ACC112 (cell line): ENCODE data around the gene CD163L1.

Experiments
- H2AFZ ChIP-seq: fragments of 200-600 bp; sonication (generic); one replicate; pipeline ENCODE4 v1.6.0; 2017; ENCODE audit warnings: antibody characterized with exemption, low read length; ENCODE audit not compliant: unreplicated experiment
- H3K27ac ChIP-seq: fragments of 200-600 bp; sonication (generic); 2 replicates; pipeline ENCODE4 v1.5.1; 2014; ENCODE audit warnings: low read depth, mild to moderate bottlenecking, antibody characterized with exemption, low read length, moderate library complexity
- H3K27me3 ChIP-seq: fragments of 200-600 bp; sonication (generic); 2 replicates; pipeline ENCODE4 v1.6.1; 2014; ENCODE audit warnings: mild to moderate bottlenecking, antibody characterized with exemption, low read length, moderate library complexity, mixed read lengths; ENCODE audit not compliant: insufficient read depth
- H3K36me3 ChIP-seq: fragments of 200-600 bp; sonication (generic); 2 replicates; pipeline ENCODE4 v1.6.1; 2016; ENCODE audit warnings: mild to moderate bottlenecking, antibody characterized with exemption, low read length, moderate library complexity, mixed read lengths; ENCODE audit not compliant: insufficient read depth
- H3K4me1 ChIP-seq: fragments of 200-600 bp; sonication (generic); one replicate; pipeline ENCODE4 v1.6.1; 2016; ENCODE audit warnings: low read length, mixed read lengths; ENCODE audit not compliant: insufficient read depth, unreplicated experiment, control insufficient read depth
- H3K4me3 ChIP-seq: fragments of 200-600 bp; sonication (generic); 2 replicates; pipeline ENCODE4 v1.5.1; 2014; ENCODE audit warnings: mild to moderate bottlenecking, low read depth, low read length
- H3K79me2 ChIP-seq: fragments of 200-600 bp; sonication (generic); one replicate; pipeline ENCODE4 v1.6.0; 2016; ENCODE audit warnings: low read length; ENCODE audit not compliant: control insufficient read depth, unreplicated experiment, insufficient read depth

The CD163L1 gene

DNA sequence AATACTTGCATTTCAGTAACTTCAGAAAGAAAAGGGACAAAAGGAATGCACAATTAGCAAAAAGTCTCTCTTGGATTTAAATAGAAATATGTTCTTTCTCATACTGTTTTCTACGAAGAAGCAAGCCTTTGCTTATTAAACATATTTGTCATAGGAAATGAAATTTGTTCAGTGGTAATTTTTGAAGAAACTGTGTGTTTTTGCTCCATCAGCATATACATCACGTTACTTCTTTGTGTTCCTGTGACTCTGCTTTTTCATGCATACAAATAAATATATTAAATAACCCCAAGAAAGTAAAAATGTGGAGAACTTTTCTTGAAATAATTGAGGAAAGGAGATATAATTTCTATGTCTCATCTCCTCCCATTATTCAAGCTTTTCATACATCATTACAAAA lies 39.7 kb downstream of the CD163L1 start:
- Histone ChIP-seq H3K27ac (no peak overlapping the region), H3K79me2 (no peaks in the 10 kb centered on the region)

DNA sequence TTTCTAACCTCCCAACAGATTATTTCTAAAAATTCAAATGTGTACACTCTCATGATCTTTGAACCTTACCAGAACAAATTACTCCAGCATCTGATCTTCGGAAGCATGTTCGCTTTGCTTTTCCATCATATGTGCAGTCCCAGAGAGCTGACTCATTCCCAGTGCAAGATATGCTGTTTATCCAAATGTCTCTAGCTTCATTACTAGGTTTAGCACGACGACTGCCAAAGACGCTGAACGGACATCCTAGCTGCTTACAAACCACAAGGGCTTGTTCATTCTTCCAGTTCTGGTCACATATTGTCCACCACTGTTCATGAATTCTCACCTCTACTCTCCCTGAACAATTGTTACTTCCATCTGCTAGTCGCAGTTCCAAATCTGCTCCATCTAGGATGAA lies 40.5 kb downstream of the CD163L1 start:
- no peaks in the 10 kb centered on the region for H3K36me3 ChIP-seq

More for the DNA sequence above, 39.7 kb downstream of the CD163L1 start:
- no peak overlapping the region for H3K4me3 ChIP-seq
- no peaks in the 10 kb centered on the region for H3K36me3 ChIP-seq
- H2AFZ ChIP-seq: no peak overlapping the region
- H3K4me1 ChIP-seq: no peaks in the 10 kb centered on the region
- peaks cover 10% of the 10 kb centered on the region for H3K27me3 ChIP-seq

DNA sequence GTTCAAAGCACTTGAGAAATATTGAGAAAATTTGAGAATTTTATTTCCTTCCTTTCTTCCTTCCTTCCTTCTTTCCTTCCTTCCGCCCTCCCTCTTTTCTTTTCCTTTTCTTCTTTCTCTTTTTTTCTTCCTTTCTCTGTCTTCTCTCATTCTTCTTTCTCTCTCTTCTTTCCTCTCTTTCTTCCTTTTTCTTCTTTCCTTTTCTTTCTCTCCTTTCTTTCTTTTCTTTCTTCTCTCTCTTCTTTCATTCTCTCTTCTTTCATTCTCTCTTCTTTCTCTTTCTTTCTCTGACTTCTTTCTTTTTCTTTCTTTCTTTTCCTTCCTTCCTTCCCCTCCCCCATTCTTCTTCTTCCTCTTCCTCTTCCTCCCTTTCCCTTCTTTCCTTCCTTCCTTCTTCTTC lies 44.9 kb downstream of the CD163L1 start:
- Histone ChIP-seq H3K79me2 (no peaks in the 10 kb centered on the region), H3K4me3 (no peak overlapping the region), H2AFZ (no peak overlapping the region), H3K27ac (no peak overlapping the region), H3K4me1 (no peaks in the 10 kb centered on the region), H3K27me3 (no peaks in the 10 kb centered on the region; the same call in 1 of the 2 replicates), H3K36me3 (no peaks in the 10 kb centered on the region)

More for the DNA sequence above, 40.5 kb downstream of the CD163L1 start:
- Histone ChIP-seq H2AFZ (no peak overlapping the region), H3K79me2 (no peaks in the 10 kb centered on the region), H3K4me3 (no peak overlapping the region), H3K27ac (no peak overlapping the region), H3K4me1 (no peaks in the 10 kb centered on the region), H3K27me3 (peaks cover 10% of the 10 kb centered on the region)

DNA sequence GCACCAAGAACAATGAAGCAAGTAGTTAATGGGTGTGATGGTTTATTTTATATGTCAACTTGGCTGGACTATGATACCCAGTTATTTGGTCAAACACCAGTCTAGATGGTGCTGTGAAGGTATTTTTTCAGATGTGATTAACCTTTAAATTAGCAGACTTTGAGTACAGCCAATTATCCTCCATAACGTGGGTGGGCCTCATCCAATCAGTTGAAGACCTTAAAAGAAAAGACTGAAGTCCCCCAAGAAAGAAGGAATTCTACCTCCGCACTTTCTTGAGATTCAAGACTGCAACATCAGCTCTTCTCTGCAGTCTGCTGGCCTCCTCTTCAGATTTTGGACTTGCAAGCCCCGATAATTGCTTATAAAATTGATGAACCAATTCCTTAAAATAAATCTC lies 47.5 kb downstream of the CD163L1 start:
- no peaks in the 10 kb centered on the region for H3K79me2 ChIP-seq
- H3K27ac ChIP-seq: no peak overlapping the region
- no peak overlapping the region for H3K4me3 ChIP-seq
- H3K4me1 ChIP-seq: no peaks in the 10 kb centered on the region
- H3K27me3 ChIP-seq: no peaks in the 10 kb centered on the region; the same call in 1 of the 2 replicates
- no peak overlapping the region for H2AFZ ChIP-seq
- no peaks in the 10 kb centered on the region for H3K36me3 ChIP-seq

DNA sequence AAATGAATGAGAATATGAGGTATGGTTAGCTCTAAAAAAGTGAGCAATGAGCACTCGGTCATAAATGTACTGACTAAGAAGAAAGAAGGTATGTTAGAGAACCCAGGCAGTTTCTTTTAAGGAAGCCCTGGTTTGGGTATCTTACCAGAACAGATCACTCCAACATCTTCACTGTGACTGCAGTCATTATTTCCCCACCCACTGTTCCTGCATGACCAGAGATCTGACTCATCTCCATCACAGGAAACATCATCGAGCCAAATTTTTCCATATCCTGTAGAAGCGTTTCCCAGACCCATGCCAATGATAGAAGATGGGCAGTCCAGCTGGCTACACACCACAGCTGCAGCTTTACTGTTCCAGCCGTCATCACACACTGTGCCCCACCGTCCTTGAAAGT lies 48.0 kb downstream of the CD163L1 start:
- no peaks in the 10 kb centered on the region; the same call in 1 of the 2 replicates for H3K27me3 ChIP-seq
- no peaks in the 10 kb centered on the region for H3K79me2 ChIP-seq
- H3K36me3 ChIP-seq: no peaks in the 10 kb centered on the region
- H3K4me3 ChIP-seq: no peak overlapping the region
- no peak overlapping the region for H3K27ac ChIP-seq
- no peak overlapping the region for H2AFZ ChIP-seq
- H3K4me1 ChIP-seq: no peaks in the 10 kb centered on the region

DNA sequence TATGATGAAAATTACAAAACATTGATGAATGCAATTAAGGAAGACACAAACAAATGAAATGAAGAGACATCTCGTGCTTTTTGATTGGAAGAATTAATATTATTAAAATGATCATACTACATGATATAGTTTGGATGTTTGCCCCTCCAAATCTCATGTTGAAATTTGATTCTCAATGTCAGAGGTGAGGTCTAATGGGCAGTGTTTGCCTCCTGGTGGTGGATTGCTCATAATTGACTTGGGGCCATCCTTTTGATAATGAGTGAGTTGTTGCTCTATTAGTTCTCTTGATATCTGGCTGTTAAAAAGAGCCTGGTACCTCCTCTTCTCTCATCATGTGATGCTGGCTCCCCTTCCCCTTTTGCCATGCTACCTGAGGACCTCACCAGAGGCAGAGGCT lies 56.7 kb downstream of the CD163L1 start:
- Histone ChIP-seq H3K36me3 (no peaks in the 10 kb centered on the region), H3K27me3 (no peaks in the 10 kb centered on the region), H3K4me3 (no peak overlapping the region), H3K79me2 (no peaks in the 10 kb centered on the region), H3K27ac (no peak overlapping the region), H3K4me1 (no peaks in the 10 kb centered on the region), H2AFZ (no peak overlapping the region)

DNA sequence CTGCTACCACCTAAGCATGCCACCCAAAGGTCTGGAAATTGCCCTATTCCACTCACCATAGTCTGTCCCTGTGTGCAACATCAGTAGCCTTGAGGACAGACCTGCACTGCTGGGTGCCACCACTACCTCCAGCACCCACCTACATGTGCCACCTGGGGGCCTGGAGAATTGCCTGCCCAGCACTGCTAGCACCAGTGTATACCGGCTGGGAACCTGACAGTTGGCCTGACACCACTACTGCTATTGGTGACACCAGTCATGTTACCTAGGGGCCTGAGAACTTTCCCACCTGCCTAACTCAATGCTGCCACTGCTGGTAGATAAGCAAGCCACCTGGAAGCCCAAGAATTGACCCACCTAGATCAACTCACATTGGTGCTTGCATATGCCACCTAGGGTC lies 60.8 kb downstream of the CD163L1 start:
- Histone ChIP-seq H3K27me3 (no peaks in the 10 kb centered on the region), H3K4me3 (no peak overlapping the region), H3K36me3 (no peaks in the 10 kb centered on the region), H3K4me1 (no peaks in the 10 kb centered on the region), H3K79me2 (no peaks in the 10 kb centered on the region), H2AFZ (no peak overlapping the region), H3K27ac (no peak overlapping the region)

DNA sequence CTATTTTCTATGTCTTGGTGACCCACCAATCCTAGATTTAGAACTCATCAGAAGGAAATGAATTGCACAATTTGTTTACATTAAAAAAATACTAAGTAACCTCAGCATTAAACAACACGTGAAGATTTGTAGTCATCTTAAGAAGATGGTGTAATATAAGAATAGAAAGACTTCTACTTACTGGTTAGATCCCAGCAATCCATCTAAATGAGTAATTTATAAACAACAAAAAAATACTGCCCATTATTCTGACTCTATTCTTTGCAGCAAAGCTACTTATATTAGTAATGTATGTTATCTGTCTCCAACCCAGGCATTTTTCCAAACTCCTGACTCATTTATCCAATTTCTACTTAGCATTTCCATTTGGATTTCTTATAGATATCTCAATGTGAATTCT lies 67.8 kb downstream of the CD163L1 start:
- peaks cover 3% of the 10 kb centered on the region; the same call in 1 of the 2 replicates for H3K27me3 ChIP-seq
- H3K27ac ChIP-seq: no peak overlapping the region
- H3K36me3 ChIP-seq: no peaks in the 10 kb centered on the region
- no peaks in the 10 kb centered on the region for H3K4me1 ChIP-seq
- no peaks in the 10 kb centered on the region for H3K79me2 ChIP-seq
- H3K4me3 ChIP-seq: no peak overlapping the region
- H2AFZ ChIP-seq: no peak overlapping the region

DNA sequence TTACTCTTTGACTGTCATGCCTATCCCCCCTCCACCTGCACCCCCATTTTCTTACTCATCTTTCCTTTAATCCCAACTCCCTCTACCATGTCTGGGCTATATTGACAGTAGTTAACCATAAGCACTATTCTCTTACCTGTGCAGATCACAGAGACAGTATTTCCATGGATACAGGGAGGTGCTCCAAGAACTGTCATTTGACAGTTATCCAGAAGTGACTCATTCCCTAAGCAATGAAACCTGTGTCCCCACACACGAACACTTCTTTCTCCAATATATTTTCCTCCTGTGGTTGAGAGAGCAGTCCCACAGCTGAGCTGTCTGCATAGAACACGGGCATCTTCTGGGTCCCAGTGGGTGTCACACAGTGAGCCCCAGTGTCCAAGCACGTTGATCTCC lies 68.8 kb downstream of the CD163L1 start:
- H2AFZ ChIP-seq: no peak overlapping the region
- no peaks in the 10 kb centered on the region for H3K79me2 ChIP-seq
- H3K4me3 ChIP-seq: no peak overlapping the region
- H3K36me3 ChIP-seq: no peaks in the 10 kb centered on the region
- peaks cover 3% of the 10 kb centered on the region; the same call in 1 of the 2 replicates for H3K27me3 ChIP-seq
- H3K27ac ChIP-seq: no peak overlapping the region
- H3K4me1 ChIP-seq: no peaks in the 10 kb centered on the region

DNA sequence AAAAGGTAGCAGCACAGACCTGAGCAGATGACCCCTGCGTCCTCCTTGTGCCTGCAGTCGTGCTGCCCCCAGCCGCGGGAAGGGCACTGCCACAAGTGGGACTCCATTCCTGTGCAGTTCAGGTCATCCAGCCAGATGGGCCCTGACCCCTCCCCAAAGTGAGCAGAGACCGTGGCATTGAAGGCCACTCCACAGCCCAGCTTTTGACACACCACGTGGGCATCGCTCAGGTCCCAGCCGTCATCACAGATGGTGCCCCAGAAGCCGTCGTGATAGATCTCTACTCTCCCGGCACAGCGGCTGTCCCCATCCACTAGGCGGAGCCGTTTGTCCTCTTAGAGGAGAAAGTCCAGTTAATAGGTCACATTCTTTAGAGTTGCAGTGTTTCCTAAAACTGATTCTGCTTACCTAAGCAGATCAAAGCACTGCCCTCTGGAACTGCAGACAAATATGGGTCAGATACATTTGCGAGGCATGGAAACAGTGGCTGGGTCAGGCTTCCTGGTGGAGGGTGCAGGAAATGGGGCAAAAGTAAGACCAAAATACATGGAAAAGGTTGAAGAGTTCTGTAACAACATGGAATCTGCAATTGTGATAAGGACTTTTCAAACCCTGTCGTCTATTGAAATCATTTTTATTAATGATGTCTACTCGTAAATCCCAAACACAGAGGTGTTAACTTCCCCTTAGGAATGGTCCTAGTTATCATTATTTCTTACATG lies 69.4 kb downstream of the CD163L1 start:
- Histone ChIP-seq H3K27ac (no peak overlapping the region), H3K79me2 (no peaks in the 10 kb centered on the region), H3K4me1 (no peaks in the 10 kb centered on the region), H3K27me3 (peaks cover 3% of the 10 kb centered on the region; the same call in 1 of the 2 replicates), H3K4me3 (no peak overlapping the region), H2AFZ (no peak overlapping the region), H3K36me3 (no peaks in the 10 kb centered on the region)

DNA sequence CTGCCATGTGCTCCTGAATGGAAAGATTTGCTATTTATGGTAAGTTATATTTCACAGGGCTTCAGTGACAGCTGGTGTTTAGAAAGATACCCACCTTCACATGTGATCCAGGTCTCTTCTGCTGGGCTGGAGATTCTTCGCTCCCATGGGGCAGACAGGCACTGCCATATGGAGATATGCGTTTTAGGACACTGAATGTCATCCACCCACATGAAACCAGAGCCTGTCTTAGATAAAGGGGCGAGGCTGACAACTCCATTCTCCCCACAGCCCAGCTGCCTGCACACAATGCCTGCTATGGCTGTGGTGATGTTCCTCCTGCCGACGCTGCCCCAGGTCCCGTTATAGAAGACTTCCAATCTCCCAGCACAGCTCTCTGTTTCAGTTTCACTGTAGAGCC lies 70.7 kb downstream of the CD163L1 start:
- Histone ChIP-seq H3K27ac (no peak overlapping the region), H3K4me3 (no peak overlapping the region), H3K36me3 (no peaks in the 10 kb centered on the region), H3K79me2 (no peaks in the 10 kb centered on the region), H2AFZ (no peak overlapping the region), H3K27me3 (peaks cover 3% of the 10 kb centered on the region; the same call in 1 of the 2 replicates), H3K4me1 (no peaks in the 10 kb centered on the region)
